Right ventricle myocardium inferior (tissue), 1 donor: ENCODE measurements around the gene UPK1A. TPM values are rescaled to one million over a fixed set of nuclear protein-coding genes. Genes with fewer than 3 reads are reported as not detected.
"Not testable (repeated sequence)": the region's sequence is repeated elsewhere in the genome, so short reads cannot be mapped to it uniquely, and the experiment has no call there.

ENCODE experiments used
- ATAC-seq: fragments of 200-7000 bp; cut with Tn5 transposase; one replicate; pipeline ENCODE4 v1.9.1; 2020; ENCODE audit warnings: mild to moderate bottlenecking, moderate library complexity
- DNase-seq: peaks from one replicate; pipeline ENCODE4 v3.0.0; 2021; ENCODE audit errors: missing footprints
- intact Hi-C: fragments of 100-400 bp; cut with DNase I; formaldehyde crosslinking; loops from one replicate; pipeline ENCODE4 v1.11.0; 2022
- total RNA-seq: library from RNA; stranded (reverse); fragmentation: NEBNext Ultra II Directional; extraction: Animal tissue kit (Norgen Biotek cat#: 25700); gene quantifications from one replicate; pipeline ENCODE4 v1.2.1, GENCODE V29; 2021
- donor health status: DM: no; HTN: yes; CAD: no; lungs with severe emphysema.

UPK1A gene
- total RNA-seq, 1 donor from 2014 or later: not detected

DNA sequence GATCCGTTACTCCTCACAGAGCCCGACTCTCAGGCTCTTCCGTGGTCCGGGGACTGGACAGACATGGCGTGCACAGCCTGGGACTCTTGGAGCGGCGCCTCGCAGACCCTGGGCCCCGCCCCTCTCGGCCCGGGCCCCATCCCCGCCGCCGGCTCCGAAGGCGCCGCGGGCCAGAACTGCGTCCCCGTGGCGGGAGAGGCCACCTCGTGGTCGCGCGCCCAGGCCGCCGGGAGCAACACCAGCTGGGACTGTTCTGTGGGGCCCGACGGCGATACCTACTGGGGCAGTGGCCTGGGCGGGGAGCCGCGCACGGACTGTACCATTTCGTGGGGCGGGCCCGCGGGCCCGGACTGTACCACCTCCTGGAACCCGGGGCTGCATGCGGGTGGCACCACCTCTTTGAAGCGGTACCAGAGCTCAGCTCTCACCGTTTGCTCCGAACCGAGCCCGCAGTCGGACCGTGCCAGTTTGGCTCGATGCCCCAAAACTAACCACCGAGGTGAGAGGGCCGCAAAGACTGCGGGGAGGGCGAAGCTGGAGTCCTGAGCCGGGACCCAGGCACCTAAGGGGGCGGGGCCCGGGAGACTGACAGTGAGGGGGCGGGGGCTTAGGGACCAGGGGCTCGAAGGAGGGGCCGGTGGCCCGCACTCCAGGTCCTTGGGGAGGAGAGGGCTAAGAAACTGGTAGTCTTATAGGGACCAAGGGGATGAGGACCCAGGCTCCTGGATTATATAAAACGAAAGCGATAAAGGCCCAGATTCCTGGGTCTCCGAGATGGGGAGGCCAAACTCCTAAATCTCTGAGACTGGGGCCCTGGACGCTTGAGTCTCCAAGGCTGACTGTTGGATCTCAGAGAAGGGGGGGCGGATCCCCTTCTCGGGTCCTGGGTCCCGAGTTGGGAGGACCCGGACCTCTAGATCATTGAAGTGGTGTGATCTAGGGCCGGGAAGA, 22.8 kb upstream of the UPK1A start:
- intact Hi-C loops: no loop called here
- ATAC-seq (peak; percentile 66), DNase-seq (peak; percentile 93)

DNA sequence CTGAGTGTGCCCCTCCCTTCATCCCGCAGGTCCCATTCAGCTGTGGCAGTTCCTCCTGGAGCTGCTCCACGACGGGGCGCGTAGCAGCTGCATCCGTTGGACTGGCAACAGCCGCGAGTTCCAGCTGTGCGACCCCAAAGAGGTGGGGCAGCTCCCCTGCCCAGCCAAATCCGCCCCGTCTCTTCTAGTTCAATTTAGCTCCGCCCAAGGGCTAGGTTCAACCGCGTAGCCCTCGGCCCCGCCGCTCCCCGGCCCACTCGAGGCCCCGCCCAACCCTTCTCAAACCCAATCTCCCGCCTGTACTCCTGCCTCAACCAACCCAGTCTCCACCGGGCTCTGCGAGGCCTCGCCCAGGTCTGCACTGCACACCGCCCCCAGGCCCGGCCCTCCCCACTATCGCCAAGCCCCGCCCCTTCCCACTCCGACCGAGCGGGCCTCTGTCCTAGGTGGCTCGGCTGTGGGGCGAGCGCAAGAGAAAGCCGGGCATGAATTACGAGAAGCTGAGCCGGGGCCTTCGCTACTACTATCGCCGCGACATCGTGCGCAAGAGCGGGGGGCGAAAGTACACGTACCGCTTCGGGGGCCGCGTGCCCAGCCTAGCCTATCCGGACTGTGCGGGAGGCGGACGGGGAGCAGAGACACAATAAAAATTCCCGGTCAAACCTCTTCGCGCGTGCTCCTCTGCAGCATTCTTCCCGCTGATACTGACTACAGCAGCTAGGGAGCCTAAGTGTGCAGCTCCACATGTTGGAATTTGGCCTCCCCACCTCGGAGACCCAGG, 21.9 kb upstream of the UPK1A start:
- peak; percentile 98 for DNase-seq
- ATAC-seq: peak; percentile 93
- intact Hi-C loops: no loop called here

DNA sequence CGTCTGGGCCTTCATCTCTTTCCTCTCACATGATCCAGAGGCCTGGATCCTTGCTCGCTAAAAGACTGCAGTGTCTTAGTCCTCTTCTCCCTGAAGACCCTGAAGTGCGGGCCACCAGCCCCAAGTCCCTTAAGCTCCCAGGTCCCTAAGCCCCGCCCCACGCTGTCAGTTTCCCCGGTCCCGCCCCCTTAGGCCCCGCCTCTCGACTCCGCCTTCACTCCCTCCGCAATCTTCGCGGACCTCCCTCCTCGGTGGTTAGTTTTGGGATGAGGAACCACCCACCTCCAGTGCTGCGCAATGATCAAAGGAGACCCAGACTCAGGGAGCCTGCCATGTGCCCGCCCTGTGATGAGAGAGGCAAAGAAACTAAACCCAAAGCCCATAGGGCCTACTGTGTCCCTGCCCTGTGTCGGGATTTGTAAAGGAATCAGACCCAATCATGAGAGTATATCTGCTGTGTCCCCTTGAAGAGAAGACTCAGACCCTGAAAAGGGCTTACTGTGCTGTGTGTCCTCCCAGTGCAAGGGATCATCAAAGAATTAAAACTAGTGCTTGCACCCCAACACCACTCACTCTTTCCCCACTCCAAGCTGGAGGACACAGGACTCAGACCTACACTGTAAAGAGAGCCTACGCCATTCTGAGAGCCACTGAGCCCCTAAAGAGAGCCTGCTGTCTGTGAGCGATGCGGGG, 21.2 kb upstream of the UPK1A start:
- intact Hi-C loops: loop anchor here (5.0 kb wide), 1 partner anchor 102 kb away; the partner anchor contains the start of genes LIN37, PSENEN and U2AF1L4
- DNase-seq: peak; percentile 92

DNA sequence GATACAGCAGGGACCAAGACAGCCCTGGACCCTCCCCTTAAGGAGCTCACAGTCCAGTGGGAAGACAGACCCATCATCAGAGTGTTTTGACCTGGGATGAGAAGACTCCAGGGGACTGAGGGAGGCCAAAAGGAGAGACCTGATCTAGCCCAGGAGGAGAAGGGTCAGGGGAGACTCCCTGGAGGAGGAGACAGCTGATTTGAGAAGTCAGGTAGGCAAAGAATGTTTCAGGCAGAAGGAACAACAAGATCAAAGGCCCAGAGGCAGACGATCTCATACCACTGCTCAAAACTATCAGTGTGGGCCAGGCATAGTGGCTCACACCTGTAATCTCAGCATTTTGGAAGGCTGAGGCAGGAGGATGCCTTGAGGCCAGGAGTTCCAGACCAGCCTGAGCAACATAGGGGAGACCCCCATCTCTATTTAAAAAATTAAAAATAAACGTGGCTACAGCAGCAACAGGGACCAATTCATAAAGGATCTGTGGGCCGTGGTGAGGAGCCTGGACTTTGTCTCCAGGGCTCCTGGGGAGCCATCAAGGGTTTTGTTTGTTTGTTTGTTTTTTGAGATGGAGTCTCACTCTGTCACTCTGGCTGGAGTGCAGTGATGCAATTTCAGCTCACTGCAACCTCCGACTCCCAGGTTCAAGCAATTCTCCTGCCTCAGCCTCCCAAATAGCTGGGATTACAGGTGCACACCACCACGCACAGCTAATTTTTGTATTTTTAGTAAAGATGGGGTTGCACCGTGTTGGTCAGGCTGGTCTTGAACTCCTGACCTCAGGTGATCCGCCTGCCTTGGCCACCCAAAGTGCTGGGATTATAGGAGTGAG, 20.4 kb upstream of the UPK1A start:
- ATAC-seq (no peak), DNase-seq (no peak)
- intact Hi-C loops: loop anchor here (5.0 kb wide), 1 partner anchor 101 kb away; the partner anchor contains the start of genes LIN37, PSENEN and U2AF1L4

More for the DNA sequence above, 21.2 kb upstream of the UPK1A start:
- peak; percentile 49 for ATAC-seq

DNA sequence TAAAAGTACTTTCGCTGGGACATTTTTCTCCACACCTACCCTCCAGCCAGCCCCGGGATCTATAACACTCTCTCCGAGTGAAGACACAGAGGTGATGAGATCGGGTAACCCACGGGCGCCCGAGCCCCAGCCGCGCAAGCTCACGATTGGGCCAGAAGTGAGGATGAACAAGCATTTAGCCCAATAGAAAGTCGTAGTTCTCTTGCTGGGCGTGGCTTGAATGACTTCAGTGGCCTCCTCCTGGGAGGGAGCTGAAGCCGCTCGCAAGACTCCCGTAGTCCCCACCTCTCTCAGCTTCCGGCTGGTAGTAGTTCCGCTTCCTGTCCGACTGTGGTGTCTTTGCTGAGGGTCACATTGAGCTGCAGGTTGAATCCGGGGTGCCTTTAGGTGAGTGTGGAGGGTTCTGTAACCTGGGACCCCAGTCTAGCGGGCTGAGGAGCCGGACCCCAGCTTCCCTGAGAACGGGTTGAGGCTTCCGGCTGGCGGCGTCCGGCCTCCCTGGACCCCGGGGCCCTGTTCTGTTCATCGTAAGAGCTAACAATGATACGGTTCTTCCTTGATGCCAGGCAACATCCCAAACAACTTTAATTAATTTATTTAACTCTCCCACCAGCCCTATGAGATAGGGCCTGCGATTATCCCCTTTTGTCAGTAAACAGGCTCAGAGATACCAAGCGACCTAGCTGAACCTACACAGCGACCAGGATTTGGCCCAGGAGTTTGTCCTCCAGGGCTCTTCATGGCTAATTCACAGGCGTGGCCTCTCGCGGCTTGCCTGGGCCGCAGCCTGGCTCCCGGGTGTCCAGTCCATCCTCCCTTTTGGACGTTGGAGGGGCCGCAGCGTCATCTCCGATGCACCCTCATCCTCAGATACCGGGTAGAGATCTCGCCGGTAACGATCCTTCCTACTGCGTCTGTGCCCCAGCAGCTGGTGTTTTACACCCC, 18.0 kb upstream of the UPK1A start, which contains the start of gene COX6B1:
TSS of gene COX6B1 (plus strand) at position 307 of the 945 bp plus-strand sequence. CDS start 2,921 bp downstream, outside the sequence.
- ATAC-seq: peak; percentile 75
- intact Hi-C loops: loop anchor here (5.0 kb wide), 1 partner anchor 99 kb away; the partner anchor contains the start of genes LIN37, PSENEN and U2AF1L4
- peak; percentile 94 for DNase-seq

DNA sequence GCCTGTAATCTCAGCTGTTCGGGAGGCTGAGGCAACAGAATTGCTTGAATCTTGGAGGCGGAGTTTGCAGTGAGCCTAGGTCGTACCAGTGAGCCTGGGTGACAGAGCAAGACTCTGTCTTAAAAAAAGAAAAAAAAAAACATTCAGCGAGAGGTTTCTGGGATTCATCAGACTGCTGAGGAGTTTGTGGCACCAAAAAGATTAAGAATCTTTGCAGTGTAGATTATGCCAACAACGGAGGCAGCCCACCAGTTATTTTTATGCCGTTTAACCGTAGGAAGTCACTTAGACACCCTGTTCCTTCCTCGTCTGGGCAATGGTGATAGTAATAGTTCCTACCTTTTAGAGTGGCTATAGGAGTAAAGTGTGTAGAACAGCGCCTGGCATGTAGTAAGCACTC, 15.7 kb upstream of the UPK1A start:
- ATAC-seq (no peak), DNase-seq (no peak)
- intact Hi-C loops: no loop called here

DNA sequence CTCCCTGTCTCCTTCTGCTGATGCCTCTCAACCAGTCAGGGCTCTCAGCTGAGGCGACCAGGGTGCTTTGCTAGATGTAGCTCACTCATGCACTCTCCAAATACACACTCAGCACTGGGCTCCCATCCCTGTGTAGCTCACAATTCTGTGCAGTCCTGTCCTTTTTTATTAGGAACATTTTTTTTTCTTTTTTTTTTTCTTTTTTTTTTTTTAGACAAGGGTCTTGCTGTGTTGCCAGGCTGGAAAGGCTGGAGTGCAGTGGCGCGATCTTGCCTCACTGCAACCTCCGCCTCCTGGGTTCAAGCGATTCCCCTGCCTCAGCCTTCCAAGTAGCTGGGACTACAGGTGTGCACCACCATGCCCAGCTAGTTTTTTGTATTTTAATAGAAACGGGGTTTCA, 11.5 kb upstream of the UPK1A start:
- ATAC-seq, intact Hi-C loops, DNase-seq: not testable (repeated sequence)

DNA sequence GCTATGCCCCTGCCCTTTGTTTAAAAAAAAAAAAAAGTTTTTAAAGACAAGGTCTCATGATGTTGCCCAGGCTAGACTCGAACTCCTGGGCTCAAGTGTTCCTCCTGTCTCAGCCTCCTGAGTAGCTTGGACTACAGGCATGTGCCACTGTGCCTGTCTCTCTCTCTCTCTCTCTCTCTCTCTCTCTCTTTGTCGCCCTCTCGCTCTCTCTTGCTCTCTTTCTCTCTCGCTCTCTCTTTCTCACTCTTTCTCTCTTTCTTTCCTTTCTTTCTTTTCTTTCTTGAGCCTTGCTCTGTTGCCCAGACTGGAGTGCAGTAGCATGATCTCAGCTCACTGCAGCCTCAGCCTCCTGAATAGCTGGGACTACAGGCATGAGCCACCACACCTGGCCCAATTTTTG, 10.7 kb upstream of the UPK1A start:
- intact Hi-C loops: no loop called here
- ATAC-seq: no peak

DNA sequence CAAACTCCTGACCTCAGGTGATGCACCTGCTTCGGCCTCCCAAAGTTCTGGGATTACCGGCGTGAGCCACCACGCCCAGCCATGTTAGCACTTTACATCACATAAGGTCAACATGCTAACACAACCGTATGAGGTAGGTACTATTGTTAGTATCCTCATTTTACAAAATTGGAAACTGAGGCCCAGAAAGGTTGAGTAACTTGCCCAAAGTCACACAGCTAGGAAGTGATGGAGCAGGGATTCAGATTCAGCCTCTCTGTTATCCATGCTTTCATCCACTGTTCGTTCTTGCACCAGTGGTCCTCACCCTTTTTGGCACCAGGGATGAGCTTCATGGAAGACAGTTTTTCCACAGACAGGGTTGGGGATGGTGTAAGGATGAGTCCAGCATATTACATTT, 9.6 kb upstream of the UPK1A start:
- intact Hi-C loops: no loop called here
- no peak for ATAC-seq
- no peak for DNase-seq

More for the DNA sequence above, 10.7 kb upstream of the UPK1A start:
- no peak for DNase-seq

DNA sequence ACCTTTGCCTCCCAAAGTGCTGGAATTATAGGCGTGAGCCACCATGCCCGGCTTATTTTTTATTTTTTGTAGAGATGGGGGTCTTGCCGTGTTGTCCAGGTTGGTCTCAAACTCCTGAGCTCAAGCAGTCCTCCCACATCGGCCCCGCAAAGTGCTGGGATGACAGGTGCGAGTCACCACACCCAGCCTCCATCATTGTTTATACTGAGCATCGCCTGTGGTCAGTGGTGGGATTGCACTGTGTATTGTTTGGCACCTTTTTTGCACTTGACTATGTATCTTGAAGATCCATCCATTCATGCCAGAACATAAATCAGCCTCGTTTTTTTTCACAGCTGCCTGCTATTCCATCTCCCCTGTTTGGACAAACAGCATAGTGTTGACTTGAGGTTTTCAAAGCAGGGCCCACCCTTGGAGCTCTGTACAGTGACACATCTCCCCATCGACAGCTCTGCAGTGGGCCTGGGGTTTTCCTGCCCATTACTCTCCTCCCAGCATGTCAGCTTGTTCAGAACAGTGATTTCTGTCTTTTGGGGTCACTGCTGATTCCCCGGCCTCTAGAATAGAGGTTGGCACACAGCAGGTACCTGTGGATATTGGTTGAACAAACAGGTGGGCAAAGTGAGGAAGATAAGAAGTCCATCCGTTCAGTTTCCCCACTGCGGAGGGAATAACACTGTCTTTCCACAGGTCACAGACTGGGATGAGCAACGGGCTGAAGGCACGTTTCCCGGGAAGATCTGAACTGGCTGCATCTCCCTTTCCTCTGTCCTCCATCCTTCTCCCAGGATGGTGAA, 8.2 kb upstream of the UPK1A start:
- no peak for ATAC-seq
- intact Hi-C loops: no loop called here

DNA sequence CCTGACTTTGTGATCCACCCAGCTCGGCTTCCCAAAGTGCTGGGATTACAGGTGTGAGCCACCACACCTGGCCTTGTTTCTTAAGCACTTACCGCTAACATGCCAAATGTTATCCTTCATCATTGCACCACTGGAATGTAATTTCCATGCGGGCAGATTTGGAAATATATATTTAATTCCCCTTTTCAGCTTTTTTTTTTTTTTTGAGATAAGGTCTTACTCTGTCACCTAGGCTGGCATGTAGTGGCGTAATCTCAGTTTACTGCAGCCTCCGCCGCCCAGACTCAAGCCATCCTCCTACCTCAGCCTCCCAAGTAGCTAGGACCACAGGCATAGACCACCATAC, 4.3 kb upstream of the UPK1A start:
- no peak for ATAC-seq
- DNase-seq: no peak
- intact Hi-C loops: no loop called here

More for the DNA sequence above, 8.2 kb upstream of the UPK1A start:
- no peak for DNase-seq

DNA sequence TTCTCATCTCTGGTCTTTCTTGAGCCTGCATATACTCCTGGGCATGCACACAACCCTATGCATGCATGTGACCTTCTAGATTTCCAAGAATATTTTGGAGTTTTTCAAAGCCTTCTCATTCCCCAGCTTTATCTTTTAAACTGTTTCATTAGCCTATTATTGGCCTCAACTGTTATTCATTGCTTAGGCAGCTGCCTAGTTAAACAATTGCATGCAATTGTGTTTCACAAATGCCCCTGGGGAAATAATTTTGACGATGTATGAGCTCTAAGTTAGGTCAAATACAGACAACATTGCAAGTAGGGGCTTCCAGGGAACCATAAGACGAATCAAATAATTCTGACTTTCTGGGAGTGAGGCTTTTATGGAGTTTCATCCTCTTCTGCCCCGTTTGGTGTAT, 2.3 kb upstream of the UPK1A start:
- DNase-seq: no peak
- intact Hi-C loops: no loop called here
- no peak for ATAC-seq

DNA sequence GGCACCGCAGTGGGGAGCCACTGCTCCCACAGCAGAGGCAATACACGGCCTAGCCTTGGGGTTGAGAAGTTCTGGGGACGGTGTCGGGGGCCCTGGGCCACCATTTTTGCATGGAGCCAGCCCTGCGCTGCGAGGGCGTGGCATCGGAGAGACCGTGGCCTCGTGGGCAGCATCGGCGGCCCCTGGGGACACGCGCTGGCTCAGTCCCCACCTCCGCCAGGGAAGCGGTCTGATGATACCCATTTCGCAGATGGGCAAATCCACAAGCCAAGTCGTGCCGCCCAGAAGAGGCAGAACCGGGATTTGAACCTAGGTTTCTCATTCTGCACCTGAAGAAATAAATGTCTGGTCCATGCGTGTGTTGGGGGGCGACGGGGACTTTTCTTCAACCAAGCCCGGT, 1.2 kb upstream of the UPK1A start:
- intact Hi-C loops: no loop called here
- no peak for DNase-seq
- ATAC-seq: no peak

DNA sequence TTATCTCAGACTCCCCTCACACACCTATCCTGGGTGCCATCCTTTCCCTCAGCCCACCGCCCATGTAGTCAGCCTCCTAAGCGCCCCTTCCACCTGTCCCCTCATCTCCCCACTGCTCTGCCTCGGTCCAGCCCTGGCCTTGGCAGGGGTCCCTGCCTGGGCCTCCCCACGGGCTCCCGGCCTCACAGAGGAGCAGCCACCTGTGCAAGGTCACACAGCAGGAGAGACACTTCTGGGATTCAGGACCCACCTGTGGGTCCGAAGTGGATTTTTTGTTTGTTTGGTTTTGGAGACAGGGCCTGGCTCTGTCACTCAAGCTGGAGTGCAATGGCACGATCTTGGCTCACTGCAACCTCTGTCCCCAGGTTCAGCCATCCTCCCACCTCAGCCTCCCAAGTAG, 713 bp upstream of the UPK1A start:
- ATAC-seq: no peak
- no peak for DNase-seq
- intact Hi-C loops: no loop called here

DNA sequence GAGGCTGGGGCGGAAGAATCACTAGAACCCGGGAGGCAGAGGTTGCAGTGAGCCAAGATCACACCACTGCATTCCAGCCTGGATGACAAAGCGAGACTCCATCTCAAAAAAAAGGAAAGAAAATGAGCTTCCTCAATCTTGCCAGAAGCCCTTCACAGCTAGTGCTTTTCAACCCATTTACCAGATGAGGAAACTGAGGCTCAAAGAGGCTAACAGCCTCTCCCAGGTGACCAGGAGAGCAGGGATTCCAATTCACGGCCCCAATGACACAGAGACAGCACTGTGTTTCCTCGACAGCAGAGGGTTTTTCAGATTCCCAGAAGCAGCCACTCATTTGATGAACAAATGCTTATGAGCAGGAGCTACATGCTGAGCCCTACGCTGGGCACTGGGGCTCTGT, 3.2 kb downstream of the UPK1A start:
- intact Hi-C loops: no loop called here
- DNase-seq: no peak
- ATAC-seq: no peak

DNA sequence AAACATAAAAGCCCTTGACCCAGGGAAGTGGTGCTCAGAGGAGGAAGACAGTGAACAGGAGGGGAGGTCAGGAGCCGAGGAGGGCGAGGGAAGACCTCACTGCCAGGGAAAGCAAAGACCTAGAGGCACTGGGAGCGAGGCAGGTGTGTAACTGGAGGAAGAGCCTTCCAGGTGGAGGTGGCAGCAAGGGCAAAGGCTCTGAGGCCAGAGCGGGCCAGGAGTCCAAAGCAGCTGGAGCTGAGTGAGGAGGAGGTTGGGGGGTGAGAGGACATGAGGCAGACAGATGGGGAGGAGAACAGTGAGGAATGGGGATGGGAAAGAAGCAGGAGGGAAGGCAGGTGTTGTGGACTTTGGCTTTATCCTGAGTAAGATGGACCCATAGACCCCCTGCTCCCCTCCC, 3.7 kb downstream of the UPK1A start:
- intact Hi-C loops: no loop called here
- DNase-seq: no peak
- no peak for ATAC-seq
